Activated CD8-positive, alpha-beta memory T cell treated with anti-CD3 and anti-CD28 coated beads for 4 hours (primary cell): ENCODE data around the gene LARGE2.

ENCODE experiments used
- DNase-seq, 2 donors: peaks; one replicate each; pipeline ENCODE4 v3.0.0-alpha.2; 2020; ENCODE audit warnings: low read depth in 2 of 2

The LARGE2 gene

DNA sequence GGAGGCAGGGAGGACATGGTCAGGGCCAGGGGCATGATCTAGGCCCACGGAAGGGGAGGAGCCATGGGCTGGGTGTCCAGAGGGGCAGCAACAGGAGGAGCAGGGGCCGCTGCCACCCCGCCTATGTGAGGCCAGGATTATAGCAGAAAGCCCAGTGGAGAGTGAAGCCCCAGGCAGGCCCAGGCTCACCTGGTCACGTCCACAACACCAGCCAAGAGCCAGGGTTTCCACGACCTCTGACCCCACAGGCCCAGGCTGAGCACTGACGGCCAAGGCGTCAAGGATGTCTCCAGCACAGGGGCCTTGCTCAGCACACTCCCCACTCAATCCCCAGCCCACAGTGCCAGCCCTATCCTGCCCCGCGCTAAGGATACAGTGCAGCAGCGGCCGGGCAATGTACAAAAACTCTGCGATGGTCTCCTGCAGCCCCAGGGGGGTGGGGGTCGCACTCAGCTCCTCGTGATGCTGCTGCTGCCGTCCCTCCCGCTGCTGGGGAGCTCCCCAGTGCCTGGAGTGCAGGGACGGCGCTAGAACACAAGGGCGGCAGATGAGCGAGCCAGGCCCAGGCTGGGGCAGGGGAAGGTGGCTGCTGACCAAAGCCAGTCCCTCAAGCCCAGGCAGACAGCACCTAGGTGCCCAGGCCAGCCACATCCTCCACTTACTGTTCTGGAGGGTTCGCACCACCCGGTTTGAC is 8.4 kb upstream of the LARGE2 start:
- DNase-seq: no peak

DNA sequence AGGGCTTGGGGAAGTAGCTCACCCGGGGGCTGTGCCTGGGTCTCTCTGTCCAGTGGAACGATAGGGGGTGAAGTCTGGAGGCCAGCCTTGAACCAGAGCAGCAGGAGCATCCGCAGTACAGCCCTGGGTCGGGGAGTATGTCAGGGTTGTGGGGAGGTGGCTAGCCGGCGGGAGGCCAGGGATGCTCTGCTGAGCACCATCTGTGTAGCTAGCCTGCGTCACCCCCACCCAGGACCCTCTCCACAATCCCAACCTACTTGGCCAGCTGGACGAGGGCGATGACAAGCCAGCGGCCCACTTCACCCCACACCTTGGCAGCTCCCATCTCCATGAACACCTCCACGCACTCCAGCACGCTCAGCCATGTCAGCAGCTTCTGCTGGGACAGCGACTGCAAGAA is 7.0 kb upstream of the LARGE2 start:
- no peak for DNase-seq

DNA sequence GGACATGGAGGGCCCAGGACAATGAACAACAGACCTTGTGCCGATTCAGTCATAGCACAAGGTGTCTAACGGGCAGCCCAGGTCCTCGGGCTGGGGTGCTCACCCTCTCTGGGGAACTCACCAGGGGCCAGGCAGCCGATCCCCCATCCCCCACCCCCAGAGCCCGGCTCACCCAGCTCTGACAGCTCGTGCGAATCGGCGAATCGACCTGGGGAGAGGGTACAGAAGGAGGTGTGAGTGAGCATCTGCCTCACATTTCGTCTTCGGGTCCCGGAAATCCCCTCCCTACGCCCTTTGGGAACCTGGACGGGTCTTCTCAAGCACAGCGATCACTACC is 5.2 kb upstream of the LARGE2 start:
- no peak for DNase-seq

DNA sequence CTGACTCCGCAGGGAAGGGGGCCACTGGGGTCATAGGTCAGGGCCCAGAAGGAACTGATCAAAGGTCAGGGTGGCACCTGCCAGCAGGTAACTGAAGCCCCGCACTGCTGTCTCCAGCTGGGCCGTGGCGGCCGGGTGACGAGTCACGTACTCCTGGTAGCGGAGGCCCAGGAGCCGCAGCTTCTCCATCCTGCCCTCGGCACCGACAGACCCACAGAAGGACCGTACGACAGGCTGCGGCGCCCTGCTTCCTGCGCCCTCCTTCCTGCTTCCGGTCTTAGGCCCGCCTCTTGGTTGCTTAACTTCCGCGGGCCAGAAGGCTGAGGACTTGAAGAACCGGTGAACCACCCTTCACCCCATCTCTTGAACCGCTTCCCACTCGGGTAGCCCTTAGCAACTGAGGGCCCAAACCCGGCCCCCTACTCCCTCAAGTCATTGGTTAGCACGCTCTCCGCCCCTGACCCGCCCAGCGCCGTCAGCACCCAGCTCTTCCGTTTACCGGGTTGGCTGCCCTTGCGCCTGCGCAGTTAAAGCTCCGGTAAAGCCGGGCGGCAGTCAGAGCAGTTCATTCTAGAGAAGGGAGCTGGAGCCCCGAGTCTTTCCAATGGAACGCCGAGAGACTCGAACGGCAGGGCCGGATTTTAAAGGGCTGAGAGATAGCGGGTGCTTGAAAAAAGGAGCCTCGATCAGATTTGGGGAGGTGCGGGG is 4.7 kb upstream of the LARGE2 start, which contains the start of gene PEX16:
Gene PEX16 (minus strand): TSS at position 255 of the 708 bp plus-strand sequence. CDS start 66 bp downstream, at position 189.
- peak; percentile 82 to 93 for DNase-seq

DNA sequence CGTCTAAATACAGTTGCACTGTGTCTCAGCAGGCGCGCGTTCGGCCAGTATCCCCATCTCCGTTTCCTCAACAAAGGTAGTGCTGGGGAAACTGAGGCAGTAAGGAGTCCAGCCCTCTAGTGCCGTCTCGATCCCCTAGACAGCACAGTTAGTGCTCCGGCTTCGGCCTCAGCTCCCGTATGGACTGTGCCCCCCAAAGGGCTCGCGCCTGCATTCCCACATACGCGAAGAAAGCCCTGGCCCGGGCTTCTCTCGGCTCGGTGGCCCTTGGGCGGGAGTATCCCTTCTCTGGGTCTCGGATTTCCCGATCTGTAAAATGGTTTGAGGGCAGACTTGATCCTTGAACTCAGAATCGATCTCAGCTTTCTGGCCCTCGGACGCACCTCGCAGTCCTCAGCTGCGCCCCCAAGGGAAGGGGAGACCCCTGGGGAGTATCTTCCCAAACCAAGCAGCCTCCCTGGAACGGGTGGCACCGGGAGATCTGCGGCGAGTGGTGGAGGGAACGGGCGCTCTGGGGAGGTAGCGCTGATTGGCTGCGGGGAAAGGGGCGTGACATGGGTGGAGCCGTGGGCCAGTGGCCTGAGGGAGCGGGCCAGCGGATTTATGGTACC is 4.0 kb upstream of the LARGE2 start:
- peak in 1 of 2 donors; percentile 32 for DNase-seq

DNA sequence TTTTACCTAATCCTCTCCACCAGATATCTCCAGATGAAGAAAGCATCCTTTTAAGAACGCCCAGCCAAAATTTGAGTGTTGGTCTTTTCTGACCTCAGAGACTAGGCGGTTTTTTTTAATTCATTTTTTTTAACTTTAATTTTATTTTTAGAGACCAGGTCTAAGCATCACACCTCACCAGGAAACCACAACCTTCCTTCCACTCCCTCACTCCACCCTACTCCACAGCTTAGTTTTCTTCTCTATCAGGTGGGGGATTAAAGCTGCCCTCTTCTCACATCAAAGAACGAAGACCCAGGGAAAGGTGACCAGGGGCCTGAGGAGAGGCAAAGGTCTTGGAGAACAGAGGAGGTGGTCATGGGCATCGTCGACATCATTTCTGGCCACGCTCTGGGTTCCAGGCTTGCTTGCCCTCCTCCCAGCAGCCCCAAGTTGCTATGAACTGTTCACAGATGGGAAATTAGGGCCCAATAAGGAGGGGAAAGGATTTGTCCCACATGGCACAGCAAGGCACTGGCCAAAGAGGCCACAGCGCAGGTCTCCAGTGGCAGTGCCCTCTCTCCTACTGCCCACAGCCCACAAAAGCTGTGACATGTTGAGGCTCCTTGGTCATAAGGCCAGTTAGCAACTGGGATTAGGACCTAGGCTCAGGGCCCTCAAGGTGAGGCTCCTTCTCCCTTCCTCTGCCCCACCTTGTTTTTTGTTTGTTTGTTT is 3.3 kb upstream of the LARGE2 start:
- no peak for DNase-seq

DNA sequence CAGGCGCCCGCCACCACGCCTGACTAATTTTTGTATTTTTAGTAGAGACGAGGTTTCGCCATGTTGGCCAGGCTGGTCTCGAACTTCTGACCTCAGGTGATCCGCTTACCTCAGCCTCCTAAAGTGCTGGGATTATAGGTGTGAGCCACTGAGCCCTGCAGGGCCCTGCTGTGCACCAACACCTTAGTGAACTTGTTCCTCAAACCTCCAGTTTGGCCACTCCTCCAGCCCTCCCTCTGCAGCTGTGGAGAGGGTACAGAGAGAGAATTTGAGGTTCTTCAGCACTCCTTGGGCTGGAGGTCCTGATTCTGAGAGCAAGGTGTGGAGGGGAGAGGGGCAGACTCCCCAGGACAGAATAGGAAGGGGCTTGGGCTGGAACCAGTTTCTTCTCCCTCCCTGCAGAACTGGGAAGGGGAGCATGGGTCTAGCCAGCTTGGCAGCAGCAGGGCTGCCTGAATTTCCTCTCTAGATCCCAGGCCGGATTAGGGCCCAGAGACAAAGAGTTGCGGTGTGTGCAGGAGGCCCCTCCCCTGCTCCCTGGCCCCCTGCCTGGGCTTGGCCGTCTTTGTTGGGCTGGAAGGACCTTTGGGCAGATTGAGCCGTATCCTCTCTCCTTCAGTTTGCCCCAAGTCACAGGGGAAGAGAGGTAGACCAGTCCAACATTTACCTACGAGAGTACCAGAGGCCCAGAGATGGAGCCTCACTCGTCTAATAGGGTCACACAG is 2.5 kb upstream of the LARGE2 start:
- no peak for DNase-seq

DNA sequence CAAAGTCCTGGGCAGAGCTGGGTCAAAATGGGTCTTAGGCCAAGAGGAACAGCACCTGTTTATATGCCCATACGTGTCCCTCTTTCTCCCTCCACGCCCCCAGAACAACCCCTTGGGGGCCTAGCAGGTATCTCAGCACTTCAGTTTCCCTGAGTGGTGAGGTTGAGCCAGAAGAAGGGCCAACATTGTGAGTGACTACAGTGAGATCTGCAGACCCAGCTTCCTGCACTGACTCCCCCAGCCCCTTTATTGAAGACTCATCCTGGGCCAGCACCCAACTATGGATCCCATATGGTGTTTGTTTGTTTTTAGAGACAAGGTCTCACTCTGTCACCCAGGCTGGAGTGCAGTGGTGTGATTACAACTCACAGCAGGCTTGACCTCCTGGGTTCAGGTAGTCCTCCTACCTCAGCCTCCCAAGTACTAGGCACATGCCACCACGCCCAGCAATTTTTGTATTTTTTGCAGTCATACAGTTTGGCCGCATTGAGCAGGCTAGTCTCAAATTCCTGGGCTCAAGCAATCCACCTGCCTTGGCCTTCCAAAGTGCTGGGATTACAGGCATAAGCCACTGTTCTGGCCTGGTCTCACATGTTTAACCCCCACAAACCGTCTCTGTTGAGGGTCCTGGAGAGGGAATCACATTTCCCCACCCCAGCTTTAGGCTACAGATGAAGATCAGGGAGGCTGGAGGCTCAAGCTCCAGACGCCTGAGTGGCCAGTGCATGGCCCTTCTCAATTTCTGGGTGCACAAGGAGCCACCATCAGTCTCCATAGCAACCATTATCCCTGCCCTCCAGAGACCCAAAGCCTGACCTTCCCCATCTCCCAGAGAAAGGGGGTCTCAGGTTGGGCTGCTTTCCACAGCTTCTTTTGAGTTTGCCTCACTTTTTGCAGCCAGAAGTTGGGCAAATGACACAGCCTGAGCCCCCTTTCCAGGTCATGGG is 1.7 kb upstream of the LARGE2 start:
- no peak for DNase-seq

DNA sequence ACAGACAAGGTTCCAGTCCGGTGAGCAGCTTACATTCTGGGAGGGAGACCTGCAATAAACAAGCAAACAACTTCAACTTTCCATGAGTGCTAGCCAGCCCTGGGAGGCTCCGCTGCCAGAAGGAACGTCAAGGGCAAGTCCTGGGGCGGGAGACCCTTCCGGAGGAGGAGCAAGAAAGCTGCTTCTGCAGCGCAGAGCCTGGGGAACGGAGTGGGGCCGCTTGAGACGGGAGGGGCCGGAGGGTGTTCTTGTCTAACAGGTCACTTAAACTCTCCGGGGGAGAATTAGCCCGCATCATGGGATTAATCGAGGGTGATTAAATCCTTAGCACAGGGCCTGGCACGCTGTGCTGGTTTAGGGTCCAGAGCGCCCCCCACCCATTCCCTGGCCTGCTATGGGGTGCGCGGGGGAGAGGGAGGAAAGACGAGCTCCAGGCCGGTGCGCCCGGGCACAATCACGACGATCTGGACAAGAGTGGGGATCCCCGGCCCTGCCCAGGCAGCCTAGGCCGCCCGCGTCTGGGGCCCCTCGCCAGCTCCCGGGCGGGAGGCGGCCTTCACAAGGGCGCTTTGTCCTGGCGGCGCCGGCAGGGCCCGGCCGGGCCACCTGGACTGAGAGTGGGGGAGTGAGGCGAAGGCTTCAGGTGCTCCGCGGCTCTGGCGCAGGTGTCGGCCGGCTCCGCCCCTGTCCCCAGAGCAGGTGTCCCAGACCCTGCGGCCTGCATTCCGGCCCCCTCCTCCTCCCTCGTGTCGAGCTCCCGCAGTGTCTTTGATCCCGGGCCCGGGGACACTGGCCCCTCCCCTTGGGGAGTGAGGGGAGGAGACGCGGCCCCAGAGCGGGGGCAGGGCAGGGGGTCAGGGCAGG is 663 bp upstream of the LARGE2 start:
- DNase-seq: no peak

DNA sequence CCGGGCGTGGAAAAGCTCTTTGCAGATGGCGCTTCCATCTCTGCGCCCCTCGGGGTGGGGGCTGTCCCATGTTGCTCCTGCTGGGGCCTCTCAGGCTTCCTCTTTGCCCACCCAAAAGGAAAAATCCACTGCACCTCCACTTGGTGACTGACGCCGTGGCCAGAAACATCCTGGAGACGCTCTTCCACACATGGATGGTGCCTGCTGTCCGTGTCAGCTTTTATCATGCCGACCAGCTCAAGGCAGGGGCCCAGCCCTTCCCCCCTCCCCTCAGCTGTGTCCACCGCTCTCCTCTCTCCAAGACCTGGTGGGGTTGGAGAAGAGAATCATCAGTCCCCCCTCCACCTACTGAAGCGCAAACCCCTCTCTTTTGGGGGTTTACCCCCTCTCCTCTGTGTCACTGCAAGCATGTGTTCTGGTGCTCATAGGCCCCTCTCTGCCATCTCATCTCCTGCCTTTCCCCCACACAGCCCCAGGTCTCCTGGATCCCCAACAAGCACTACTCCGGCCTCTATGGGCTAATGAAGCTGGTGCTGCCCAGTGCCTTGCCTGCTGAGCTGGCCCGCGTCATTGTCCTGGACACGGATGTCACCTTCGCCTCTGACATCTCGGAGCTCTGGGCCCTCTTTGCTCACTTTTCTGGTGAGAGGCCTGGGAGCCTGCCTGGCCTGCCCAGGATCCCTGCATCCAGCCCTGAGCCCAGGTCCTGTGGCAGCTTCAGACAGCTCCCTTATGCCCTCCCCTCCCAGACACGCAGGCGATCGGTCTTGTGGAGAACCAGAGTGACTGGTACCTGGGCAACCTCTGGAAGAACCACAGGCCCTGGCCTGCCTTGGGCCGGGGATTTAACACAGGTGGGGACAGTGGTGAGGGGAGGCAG is 1.8 kb downstream of the LARGE2 start:
- no peak for DNase-seq

DNA sequence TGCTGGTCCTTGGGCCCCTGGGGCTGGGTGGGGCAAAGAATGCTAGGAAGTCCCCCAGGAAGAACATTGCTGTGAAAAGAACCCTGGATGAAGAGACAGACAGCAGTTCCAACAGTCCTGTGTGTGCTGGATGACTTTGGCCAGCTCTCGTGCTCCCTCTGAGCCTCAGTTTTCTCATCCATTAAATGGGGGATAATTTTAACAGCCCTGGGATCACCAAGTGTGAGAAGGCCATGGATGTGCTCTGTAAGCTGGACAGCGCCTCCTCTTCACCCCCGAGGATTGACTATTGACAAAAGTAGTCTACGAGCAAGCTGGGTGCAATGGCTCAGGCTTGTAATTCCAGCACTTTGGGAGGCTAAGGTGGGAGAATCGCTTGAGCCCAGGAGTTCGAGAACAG is 2.5 kb downstream of the LARGE2 start:
- no peak for DNase-seq

DNA sequence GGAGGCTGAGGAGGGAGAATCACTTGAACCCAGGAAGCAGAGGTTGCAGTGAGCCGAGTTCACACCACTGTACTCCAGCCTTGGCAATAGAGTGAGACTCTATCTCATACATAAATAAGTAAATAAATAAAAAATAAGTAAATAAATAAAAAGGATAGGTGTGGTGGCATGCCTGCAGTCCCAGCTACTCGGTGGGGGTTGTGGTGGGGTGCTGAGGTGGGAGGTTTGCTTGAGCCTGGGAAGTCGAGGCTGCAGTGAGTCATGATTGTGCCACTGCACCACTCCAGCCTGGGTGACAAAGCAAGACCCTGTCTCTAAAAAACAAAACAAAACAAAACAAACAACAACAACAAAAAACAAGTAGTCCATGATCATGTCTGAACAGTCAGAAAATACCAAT is 3.1 kb downstream of the LARGE2 start:
- no peak for DNase-seq

DNA sequence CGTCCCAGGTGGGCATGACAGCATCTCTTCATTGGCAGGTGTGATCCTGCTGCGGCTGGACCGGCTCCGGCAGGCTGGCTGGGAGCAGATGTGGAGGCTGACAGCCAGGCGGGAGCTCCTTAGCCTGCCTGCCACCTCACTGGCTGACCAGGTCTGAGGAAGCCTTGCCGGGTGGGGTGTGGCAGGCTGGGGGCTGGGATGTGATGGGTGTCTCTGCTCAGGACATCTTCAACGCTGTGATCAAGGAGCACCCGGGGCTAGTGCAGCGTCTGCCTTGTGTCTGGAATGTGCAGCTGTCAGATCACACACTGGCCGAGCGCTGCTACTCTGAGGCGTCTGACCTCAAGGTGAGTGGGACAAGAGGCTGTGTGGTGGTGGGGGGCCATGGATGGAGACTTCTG is 3.5 kb downstream of the LARGE2 start:
- no peak for DNase-seq

DNA sequence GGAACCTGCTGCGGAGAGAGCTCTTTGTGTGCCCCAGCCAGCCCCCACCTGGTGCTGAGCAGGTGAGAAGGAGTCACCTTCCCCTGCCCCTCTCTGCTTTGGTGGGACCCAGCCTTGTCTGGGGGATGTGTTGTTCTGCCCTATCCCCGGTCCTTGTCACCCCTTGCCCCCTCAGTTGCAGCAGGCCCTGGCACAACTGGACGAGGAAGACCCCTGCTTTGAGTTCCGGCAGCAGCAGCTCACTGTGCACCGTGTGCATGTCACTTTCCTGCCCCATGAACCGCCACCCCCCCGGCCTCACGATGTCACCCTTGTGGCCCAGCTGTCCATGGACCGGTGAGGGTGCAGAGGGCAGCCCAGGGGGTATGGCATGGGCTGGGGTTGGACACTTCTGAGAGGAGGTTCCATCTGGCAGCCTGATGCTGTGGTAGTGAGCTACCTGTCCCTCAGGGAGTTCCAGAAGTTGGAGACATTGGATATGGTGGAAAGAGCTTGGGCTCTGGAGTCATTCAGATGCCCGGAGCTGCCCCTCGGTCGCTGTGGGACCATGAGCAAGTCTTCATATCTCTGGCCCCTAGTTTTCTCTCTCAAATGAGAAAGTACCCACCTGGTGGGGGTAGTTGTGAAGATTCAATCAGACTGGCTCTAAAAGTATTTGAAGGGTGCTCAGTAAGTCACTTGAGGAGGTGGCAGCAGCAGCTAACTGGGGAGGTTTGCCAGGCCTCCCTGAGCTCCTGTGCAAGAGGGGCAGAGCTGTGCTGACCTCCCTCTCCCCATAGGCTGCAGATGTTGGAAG is 4.3 kb downstream of the LARGE2 start:
- no peak for DNase-seq

DNA sequence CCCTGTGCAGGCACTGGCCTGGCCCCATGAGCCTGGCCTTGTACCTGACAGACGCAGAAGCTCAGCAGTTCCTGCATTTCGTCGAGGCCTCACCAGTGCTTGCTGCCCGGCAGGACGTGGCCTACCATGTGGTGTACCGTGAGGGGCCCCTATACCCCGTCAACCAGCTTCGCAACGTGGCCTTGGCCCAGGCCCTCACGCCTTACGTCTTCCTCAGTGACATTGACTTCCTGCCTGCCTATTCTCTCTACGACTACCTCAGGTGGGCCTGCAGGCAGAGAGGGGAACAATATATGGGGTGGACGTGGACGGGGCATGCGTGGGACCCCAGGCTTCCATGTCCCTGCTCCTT is 4.9 kb downstream of the LARGE2 start:
- no peak for DNase-seq

DNA sequence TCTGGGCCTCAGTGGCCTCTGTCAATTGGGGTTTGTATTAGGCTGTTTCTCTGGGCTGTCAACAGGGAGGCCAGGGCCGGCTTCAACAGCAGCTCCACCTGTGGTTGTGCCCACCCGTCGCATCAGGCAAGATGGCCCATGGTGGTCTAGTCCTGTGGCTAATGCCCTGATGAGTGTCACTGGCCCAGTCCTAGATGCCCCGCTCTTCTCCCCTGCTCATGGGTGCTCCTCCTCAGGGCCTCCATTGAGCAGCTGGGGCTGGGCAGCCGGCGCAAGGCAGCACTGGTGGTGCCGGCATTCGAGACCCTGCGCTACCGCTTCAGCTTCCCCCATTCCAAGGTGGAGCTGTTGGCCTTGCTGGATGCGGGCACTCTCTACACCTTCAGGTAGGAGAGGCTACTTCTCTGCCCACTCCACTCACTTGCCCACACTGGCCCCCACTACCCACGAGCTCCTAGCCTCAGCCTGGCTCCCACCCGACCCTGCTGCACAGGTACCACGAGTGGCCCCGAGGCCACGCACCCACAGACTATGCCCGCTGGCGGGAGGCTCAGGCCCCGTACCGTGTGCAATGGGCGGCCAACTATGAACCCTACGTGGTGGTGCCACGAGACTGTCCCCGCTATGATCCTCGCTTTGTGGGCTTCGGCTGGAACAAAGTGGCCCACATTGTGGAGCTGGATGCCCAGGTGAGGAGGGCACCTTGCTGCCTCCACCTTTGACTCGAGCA is 5.4 kb downstream of the LARGE2 start:
- no peak for DNase-seq

DNA sequence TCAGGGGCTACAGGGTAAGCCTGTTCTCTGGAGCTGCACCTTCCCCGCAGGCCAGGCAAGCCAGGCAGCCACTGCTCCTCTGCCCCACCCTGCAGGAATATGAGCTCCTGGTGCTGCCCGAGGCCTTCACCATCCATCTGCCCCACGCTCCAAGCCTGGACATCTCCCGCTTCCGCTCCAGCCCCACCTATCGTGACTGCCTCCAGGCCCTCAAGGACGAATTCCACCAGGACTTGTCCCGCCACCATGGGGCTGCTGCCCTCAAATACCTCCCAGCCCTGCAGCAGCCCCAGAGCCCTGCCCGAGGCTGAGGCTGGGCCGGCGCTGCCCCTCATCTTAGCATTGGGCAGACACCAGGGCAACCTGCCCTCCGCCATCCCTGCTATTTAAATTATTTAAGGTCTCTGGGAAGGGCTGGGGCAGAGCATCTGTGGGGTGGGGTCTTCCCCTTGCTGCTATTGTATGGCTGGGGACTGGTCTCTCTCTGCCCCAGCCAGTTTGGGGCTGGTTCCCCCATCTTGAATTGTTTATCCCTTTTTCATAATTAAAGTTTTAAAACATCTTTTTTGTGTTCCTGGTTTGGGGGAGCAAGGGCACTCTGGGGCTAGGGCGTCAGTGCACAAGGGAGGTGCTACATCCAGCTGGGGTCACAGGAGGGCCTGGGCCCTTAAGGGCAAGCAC is 6.2 kb downstream of the LARGE2 start:
- DNase-seq: no peak
